ENCODE results near the gene RAD51B.
A peak's percentile ranks its signal among the peaks of the same experiment; 100 is the strongest.

The RAD51B gene

DNA sequence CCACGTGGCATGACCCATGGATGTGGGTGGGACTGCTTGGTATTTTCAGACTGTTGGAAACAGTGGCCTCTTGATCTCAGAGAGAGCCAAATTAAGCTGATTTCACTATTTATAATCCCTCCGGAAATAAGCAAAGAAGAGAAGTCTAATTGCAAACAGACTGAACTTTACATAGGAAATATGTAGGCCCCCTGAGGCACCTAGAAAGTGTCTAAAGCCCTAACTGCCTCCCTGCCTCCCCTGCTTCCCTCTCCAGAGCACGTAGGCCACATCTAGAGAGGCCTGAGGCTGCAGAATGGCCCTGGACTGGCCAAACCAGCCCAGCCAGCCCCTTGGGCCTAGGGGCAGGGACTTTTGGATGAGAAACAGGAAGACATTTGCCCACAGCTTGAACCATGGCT is 849.5 kb downstream of the RAD51B start:
- no peak for DNase-seq

DNA sequence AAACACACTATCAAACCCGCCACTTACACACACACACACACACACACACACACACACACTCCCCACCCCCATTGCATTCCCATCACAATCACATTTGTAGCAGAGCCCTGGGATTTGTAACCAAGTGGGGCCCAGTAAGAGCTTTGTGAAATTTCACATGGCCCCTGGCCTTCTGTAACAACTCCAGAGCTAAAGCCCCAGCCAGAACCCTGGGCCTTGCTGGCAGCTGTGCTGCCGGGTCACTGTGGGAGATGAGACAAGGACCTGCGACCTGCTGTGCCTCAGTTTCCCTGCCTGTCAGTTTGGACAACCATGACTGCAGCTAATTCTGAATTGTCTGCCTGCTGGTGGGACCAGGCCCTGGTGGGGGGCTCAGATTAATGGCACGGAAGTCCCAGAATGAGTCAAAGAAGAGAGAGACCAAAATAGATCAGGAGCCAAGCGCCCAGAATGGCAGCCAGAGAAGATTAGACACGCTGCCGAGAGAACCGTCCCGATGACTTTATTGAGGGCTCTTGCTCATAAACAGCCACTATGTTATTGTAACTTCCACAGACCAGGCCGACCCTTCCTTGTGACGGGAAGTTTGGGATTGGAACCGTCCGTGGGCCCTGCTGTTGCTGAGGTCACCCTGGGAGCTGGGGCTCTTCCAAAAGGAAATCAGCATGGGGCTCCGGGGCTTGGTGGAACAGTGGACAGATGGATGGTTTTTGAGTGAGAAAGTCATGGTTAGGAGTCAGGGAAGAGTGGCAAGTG is 850.2 kb downstream of the RAD51B start:
- no peak for DNase-seq

DNA sequence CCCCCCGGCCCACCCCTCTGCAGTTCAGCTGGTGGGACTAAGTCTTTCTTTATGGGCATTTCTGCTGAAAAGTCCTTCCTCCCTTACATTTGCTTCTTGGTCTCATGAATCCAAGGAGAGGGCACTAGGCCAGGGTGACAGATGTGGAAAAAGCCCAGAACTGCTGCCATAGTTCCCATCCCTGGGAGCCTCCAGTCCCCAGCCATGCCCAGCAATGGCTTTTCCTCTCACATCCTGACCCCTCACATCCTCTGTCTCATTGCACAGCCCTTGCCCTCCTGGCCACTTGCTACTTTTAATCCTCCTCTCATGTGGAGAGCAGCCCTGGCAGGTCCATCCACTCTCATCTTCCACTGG is 850.8 kb downstream of the RAD51B start:
- DNase-seq: no peak

DNA sequence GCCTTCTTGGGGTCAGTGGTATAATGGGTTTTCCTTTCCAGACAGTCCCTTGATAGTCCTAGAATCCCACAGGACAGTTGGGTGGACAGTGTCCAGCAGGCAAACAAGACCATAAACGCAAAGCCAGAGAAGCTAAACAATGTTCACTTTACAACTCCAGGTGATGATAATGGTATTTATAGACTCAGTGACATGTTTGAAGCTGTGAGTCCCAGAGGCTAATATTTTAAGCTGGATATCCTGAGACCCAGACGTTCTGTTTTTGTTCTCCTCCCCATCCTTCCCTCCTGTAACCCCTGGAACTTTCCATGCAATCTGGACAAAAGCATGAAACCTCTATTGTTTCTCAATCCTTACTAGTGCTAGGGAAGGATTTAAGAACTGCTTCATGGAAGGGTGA is 852.3 kb downstream of the RAD51B start:
- no peak for DNase-seq

DNA sequence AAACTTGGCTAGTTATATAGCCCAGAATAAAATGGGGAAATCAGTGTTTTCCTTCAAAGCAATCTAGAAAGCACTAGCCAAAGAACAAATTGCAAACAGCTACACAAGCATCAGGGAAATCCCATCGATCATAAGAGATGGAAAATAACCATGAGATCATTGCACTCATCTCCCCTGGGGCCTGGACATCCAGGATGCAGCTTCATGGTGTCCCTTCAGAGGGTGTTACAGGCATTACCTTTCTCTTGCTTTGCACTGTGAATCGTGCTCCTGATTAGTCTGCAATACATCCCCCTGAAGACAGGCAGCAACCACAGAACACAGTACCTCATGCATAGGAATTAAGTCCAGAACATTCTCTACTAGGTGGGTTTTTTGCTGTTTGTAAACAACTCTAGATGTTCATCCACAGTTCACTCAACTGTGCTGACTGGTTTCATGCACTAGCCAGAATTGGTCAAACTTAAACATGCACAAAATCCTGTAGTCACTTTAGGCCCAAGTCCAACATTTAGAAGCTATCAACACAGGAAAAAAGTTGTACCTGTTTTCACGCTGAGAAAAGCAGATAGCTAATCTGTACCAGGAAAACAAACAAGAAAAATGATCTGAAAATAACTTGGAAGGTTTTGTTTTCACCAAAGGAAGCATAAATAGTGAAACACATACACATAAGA is 853.2 kb downstream of the RAD51B start:
- no peak for DNase-seq

DNA sequence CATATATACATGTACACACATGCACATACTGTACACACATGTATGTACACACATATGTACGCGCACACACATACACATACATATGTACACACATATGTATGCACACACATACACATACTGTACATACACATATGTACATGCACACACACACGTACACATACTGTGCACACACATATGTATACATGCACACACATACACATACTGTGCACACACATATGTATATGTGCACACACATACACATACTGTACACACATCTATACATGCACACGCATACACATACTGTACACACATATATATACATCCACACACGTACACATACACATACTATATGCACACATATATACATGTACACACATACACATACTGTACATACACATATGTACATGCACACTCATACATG is 853.9 kb downstream of the RAD51B start:
- no peak for DNase-seq

DNA sequence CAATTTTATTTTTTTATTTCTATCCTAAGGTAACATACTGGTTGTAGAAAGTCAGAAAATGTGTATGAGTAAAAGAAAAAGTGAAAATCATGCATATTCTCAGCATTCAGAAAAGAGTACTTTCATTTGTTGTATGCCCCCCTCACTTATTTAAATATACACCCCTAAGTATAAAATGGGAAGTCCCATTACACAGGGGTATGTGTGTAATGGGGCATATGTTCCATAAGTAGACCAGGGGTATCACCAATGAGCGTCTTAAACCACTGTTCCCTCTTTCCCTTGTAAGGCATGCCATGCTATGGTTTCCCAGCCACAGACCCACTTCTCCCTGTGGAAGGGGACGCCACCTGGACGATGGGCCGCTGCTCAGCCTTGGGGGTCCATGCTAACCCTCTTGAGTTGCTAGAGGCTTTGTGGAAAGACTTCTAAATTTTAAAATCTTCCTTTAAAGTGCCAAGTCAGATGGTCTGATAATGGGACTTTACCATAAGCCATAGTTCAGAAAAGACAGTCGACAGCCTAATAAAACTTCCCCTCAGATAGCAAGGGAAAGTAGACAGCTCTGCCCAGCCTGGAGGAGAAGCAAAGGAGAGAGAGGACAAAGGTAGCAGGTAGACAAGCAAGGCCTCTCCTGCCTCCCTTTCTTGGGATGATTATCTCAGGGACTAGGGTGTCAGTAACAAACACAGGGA is 855.1 kb downstream of the RAD51B start:
- no peak for DNase-seq

DNA sequence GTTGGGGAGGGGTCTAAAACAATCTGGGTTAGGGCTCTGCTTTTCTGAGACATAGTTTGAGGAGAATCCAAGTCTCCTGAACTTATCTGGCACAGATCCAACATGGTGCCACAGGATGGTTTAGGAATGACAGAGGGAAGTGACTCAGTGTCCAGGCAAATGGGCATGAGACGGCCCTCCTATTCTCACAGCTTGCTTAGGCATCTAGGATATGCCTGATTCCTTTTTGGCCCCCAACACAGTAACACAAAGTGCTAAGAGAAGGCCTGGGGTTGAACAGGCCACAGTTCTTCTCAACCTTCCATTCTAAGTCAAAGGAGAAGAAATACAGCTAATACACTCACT is 855.6 kb downstream of the RAD51B start:
- no peak for DNase-seq

DNA sequence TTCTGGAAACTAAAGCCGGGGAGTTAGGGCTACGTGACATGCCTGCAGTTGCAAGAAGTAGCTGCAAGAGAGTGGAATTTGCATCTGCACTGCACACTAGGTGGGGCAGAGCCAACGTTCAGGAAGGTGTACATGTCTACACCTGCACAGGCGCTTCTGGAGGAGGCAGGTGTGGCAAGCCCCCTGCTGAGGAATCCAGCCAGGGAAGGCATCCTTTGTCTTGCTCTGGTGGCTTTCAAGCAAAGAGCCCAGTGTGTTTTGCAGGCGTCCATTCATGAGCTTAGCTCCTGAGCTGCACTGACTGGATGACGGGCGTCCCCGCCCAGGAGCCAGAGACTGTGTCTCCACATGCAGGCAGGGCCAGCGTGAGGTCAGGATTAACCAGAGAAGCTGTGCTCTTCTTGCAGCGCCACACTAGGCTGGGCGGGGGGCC is 856.9 kb downstream of the RAD51B start:
- no peak for DNase-seq

DNA sequence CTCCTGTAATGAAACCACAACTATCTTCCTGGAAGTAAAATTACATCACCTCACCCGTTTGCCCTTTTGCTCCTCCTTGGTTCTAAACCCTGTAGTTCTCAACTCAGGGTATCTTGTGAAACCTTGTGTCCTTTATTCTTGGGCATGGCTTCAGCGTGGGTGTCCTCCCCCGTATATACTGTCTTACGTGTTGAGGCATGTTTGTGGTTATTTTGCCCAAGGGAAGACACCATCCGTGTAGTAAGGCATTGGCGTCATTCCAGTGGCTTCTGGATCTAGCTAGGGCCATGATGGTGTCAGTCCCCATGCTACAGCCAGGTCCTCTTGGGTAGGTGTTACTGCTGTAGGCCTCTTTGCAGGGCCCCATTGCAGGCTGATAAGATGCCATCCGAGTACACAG is 857.9 kb downstream of the RAD51B start:
- no peak for DNase-seq

DNA sequence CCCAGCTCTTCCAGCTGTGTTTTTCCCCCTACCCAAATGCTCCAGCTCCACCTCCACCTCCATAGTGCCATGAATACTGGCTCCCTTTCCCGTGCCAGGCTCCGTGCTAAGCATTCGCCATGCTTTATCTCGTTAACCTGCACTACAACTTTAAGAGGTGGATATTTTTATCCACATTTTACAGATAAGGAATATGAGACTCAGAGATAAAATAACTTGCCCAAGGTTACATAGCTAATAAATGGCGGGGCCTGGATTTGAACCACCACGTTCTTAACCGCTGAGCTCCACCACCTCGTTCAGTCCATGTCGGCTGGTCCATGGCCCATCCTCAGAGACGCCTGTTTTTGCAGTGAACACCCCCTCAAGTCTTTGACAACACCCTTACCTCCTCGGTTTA is 858.3 kb downstream of the RAD51B start:
- DNase-seq: no peak

DNA sequence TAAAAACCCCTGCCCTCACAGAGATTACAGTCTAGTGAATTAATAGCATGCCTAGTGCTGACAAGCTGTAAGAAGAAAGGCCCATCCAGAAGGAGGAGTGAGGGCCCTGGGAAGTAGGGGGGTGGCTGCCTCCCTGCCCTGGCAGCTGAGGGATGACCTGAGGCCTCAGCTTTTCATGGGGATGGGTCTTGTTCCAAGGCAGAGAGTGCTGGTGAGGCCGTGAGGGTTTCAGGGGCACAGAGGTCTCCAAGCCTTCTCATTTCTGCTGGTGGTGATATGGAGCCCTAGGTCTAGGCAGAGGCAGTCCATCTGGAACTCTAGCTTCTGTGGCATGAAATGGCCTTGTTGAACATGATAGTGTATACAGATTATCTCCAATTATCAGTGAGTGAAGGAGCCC is 858.9 kb downstream of the RAD51B start:
- no peak for DNase-seq

DNA sequence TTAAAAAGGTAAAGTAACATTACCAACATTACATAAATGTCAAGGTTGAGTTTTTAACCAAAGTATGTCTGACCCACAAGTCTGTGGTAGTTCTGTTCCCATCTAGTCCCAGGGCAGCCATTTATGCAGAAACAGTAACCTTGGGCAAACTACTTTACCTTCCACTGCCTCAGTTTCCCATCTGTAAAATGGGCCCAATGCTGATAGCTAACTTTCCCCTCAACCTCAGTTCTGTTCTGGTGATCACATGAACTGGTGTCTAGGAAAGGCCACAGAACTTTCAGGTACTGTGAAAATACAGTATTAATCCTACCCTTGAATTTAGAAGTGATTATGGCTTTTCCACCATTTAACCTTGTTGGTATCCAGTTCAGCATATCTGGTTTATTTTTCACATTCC is 859.7 kb downstream of the RAD51B start:
- no peak for DNase-seq

DNA sequence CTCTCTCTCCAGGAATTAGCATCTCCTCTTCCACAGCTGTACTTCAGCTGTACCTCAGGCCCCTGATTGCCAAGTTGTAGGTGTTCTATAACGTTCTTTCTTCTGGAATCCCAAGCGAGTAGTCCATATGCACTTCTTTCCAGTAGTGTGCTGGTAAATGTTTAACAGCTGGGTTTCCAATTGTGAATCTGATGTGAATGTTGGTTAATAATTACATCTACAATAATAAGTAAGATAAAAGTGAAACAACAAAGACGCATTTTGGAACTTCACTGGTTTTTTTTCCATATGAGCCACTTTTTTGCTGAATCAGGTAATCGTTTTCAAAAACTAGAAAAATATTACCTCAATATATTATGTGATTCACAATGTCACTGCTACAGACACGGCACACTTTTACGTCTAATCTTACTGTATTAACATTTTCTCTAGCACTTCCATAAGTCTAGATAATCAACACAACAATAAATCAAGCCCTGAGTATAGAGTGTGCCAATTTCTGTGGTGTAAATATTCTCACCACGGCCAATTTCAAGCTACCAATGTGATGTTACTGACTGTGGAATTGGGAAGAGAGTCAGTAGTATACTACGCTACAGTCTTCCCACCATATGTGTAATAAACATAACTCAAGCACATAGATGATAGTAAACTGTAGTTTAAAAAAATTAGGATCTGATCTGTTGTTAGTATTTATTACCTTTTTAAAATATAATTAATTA is 860.3 kb downstream of the RAD51B start:
- no peak for DNase-seq

DNA sequence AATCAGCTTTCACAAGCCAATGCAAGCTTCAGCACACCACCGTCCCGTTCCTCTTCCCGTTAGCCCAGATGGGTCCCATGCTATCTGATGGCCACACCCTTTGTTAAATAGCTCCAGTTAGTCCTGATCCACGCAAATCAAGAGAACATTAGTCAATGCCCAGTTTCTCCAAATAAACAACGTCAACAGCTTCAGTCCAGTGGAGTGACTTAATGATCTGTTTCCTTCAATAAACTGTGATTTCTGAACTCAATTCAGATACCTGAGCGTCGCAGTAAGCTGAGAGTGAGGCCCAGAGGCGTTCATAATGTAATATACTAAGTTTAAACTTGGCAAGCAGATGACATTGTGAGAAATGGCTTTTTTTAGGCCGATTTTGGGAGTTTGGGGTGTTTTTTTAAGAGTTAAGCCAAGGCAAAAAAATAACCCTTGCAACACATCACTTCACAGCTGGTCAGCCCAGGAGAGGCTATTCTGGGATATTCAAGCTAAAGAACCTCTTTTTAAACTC is 861.0 kb downstream of the RAD51B start:
- no peak for DNase-seq

DNA sequence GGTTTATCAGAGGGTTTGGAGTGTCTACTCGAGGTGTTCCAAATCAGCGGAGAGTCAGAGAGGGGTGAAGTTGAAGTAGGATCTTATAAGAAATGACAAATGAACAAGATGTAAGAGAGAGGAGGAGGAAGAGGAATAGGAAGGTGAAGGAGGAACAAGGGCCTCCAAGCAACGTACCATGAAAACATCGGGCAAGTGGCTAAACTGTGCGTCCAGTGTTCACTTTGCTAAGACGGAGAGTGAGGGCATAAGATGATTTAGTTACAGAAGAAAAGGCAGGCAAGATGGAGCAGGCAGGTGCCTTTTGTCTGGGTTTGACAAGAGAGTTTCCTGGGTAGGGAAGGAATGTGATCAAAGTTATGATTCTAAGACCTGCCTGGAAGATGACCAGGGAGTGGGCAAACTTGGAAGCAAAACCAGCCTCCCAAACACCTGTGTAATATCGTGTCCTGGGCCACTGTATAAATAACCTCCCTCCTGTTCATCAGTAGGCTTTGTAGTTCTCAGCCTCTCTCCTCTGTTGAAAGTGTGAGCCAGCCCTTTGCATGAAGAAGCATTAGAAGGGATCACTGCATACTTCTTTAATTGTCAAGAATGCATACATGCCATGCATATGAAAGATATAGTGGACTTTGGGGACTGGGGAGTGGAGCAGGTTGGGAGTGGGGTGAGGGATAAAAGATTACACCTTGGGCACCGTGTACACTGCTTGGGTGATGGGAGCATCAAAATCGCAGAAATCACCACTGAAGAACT is 861.9 kb downstream of the RAD51B start:
- no peak for DNase-seq

DNA sequence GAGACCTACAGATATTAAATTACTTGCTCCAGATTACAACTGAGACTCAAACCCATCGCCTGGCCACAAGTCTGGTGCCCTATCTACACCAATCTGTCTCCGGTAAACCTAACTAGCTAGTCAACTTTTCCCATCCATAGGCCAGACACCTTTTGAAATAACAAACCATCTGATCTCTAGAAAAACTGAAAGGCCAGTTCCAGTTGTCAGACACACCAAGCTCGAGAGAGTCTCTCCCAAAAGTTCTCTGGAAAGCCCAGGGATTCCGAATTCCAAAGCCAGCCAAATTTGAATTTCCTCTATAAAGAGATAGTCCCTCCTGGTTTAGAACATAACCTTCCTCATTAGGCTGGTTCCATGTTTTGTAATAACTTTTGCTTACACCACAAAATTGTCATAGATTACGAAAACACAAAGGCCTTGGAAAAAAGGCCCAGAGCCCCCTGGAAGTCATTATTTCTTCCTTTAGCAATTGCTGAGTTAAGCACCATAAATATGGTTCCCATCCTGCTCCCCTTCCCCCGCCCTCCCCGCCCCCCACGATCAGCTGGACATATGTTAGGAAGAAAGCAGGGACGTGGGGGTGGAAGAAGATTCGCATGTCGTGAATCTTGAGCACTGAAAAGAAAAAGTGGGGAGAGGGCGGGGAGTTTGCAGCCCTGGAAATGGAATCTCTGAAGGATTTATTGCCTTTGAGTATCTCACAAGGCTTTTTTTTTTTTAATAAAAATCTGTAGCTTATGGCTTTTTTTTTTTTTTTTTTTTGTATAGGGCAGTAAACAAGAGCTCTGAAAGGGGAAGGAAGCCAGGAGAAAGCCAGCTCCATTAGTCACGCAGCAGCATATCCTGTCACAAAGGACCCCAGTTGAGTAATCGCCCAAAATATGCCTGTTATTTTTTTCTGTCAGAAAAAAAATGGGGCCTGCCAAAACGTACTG is 862.9 kb downstream of the RAD51B start:
- peak; percentile 29 for DNase-seq

DNA sequence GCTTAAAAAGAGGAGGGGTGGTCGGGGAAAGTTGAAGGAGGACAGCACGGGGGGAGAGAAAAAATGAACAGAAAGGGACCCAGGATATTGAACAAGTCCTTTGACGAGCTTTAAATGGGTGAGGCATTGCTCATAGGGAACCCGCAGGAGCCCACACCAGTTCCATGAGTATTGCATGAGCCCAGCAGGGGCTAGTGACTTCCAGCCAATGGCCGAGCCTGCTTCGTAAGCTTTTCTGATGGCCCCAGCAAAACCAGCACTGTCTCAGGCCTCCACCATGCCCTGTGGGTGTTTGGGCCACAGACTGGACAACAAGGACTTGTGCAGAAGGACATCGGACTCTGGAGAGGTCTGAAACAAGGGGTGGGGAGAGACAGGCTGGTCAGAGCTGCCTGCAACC is 863.7 kb downstream of the RAD51B start:
- no peak for DNase-seq

DNA sequence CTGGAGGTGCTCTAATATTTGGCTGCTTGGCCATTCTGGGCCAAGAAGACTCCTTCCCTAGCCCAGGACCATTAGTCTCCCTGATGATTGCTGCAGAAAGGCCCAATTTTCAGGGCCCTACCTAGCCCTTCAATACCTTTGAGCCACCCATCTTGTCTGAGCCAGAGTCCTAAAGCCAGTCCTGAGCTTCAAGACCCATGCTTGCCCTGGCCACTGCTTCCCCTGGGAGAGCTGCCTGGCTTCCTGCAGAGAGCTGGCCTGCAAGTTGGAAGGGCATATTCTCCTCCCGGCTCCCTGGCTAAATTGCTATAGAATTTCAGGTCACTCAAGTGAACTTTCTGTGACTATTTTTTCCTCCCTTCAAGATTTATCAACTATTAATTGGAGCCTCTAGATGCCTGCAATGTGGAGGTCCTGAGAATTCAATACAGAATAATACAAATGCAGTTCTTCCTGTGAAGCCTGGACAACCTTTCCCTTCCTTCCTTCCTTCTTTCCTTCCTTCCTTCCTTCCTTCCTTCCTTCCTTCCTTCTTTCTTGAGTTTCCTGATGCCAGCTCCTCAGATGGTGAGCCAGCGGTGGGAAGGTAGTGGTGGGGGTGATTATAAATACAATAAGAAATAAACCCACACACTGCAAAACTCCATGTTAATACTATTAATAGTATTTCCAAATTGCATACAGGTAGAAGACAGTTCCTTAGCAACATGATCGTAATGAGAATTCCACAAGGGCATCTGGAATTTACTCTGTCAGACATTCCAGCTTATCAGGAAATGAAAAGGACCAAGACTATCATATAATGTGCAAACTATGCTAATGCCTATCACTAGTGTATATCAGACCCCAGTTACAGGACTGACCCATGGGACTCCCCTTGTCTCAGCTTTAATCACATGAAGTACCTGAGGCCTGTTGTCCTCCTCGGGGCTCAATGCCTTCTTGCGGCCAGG is 865.2 kb downstream of the RAD51B start:
- no peak for DNase-seq

Measured in stimulated activated CD4-positive, alpha-beta T cell treated with anti-CD3 and anti-CD28 coated beads, Interleukin-4, amount 100 ng/mL, for 1 hour (primary cell).